Small intestine (tissue), 7 donors: ENCODE measurements around the gene RAE1. TPM values are rescaled to one million over a fixed set of nuclear protein-coding genes. Genes with fewer than 3 reads are reported as not detected.
"Not testable (repeated sequence)": the region's sequence is repeated elsewhere in the genome, so short reads cannot be mapped to it uniquely, and the experiment has no call there.

Experiments
- DNase-seq, 2 donors: peaks; one replicate each; pipeline versions ENCODE4 v3.0.0 to v3.0.0-alpha.2; 2013
- FAIRE-seq: peaks from 2 replicates; lab custom pipeline; 2012; peaks lifted over from hg19 to GRCh38; lab: Jason Lieb, UNC
- H3K27ac ChIP-seq, 3 donors: one replicate each; pipeline ENCODE4 v1.5.1; 2013; ENCODE audit warnings: low read length in 2 of 3, mild to moderate bottlenecking in 2 of 3, control low read depth in 1 of 3, inconsistent platforms in 1 of 3, low read depth in 1 of 3, moderate library complexity in 1 of 3
- H3K27me3 ChIP-seq, 3 donors: one replicate each; pipeline ENCODE4 v1.6.1; 2013; ENCODE audit warnings: low read length in 3 of 3, inconsistent platforms in 1 of 3; ENCODE audit not compliant: control insufficient read depth in 3 of 3, insufficient read depth in 3 of 3
- H3K36me3 ChIP-seq, 3 donors: one replicate each; pipeline ENCODE4 v1.6.1; 2013; ENCODE audit warnings: low read length in 3 of 3, inconsistent platforms in 1 of 3, low read depth in 1 of 3, mild to moderate bottlenecking in 1 of 3, moderate library complexity in 1 of 3; ENCODE audit not compliant: control insufficient read depth in 3 of 3, insufficient read depth in 2 of 3
- H3K4me1 ChIP-seq, 3 donors: one replicate each; pipeline ENCODE4 v1.6.1; 2013; ENCODE audit warnings: low read length in 2 of 3, inconsistent platforms in 1 of 3, low read depth in 1 of 3, mild to moderate bottlenecking in 1 of 3, moderate library complexity in 1 of 3; ENCODE audit not compliant: control insufficient read depth in 3 of 3, insufficient read depth in 2 of 3
- H3K4me3 ChIP-seq, 3 donors: one replicate each; pipeline ENCODE4 v1.5.1; 2013; ENCODE audit warnings: low read length in 3 of 3, control low read depth in 1 of 3, inconsistent platforms in 1 of 3, low read depth in 1 of 3, mild to moderate bottlenecking in 1 of 3, moderate library complexity in 1 of 3
- H3K9me3 ChIP-seq, 2 donors: one replicate each; pipeline ENCODE4 v1.6.1; 2013; ENCODE audit warnings: low read depth in 1 of 2, low read length in 1 of 2; ENCODE audit not compliant: control insufficient read depth in 2 of 2, insufficient read depth in 1 of 2
- WGBS, 3 donors: extraction: QIAGEN DNeasy Blood & Tissue Kit; methylation state at CpG; one replicate each; pipeline ENCODE4 v1.1.7; 2013; 5-methylcytosine and 5-hydroxymethylcytosine counted together
- polyA plus RNA-seq, 4 donors: library from polyadenylated mRNA; stranded (reverse) in 3 of 4; unstranded in 1 of 4; fragments of 200-250 nt in 3 of 4; fragments of 120-200 nt in 1 of 4; gene quantifications; one replicate each; pipeline versions ENCODE4 v1.2.1 to v1.2.3, GENCODE V29; 2013
- donor health status: healthy with polysubstance abuse.
- donor health status: control.
- donor health status: control.
- donor health status: Bipolar disorder and iron deficiency.
- donor health status: healthy.

Gene RAE1
- polyA plus RNA-seq, 4 donors = 15.7 to 37.0 (median 18.6) TPM

DNA sequence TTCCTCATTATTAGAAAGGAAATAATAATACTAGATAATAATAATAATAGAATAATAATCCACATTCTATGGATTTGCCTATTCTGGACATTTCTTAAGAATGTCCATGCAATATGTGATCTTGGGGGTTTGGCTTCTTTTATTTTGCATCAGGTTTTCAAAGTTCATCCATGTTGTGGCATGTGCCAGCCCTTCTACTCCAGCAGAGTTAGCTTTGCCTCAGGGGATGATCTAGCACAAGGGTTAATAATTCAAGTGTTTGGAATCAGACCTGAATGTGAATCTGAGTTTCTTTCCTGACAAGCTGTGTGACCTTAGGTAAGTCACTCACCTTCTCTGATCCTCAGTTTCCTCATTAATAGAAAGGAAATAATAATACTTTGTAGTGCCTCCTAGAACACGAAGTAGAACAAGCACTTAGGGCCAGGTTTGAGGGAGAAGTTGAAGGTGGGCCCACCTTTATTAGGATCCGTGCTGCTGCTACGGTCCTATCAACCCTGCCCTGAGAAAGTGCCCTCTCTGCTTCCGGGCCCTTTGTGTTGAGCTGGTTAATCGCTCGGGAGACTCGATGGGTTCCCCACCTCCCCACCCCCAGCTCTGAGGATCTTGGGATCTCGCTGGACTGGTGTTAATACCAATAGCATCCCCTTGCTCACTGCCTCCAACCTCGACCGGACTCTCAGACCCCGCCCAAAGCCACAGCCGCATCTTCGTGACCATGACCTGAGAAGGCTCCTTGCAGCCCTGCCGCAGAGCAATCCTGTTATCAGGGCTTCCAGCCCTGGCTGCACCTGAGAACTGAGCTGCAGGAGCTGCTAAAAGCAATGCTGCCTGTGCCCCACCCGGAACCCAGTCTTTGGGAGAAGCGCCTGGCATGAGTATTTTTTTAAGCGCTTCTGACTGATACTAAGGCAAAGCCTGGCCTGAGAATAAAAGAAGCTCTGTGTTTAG is 67.0 kb downstream of the RAE1 start:
- FAIRE-seq (no peak), DNase-seq (no peak)
- H3K27ac ChIP-seq = no peak overlapping the region
- WGBS, 3 donors = 28 to 56% (median 38%) methylated on average over 17 of the region's 17 CpGs
- H3K9me3 ChIP-seq = no peaks in the 10 kb centered on the region
- H3K36me3 ChIP-seq = no peaks in the 10 kb centered on the region
- H3K4me1 ChIP-seq = no peaks in the 10 kb centered on the region
- H3K4me3 ChIP-seq = no peak overlapping the region
- H3K27me3 ChIP-seq = peaks cover 0 to 3% (median 0%) of the 10 kb centered on the region in 3 donors

DNA sequence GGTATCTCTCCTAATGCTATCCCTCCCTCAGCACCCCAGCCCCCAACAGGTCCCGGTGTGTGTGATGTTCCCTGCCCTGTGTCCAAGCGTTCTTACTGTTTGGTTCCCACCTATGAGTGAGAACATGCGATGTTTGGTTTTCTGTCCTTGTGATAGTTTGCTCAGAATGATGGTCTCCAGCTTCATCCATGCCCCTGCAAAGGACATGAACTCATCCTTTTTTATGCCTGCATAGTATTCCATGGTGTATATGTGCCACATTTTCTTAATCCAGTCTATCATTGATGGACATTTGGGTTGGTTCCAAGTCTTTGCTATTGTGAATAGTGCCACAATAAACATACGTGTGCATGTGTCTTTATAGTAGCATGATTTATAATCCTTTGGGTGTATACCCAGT is 68.4 kb downstream of the RAE1 start:
- H3K9me3 ChIP-seq, H3K4me1 ChIP-seq, DNase-seq, H3K27me3 ChIP-seq, H3K27ac ChIP-seq, FAIRE-seq, H3K36me3 ChIP-seq, H3K4me3 ChIP-seq: not testable (repeated sequence)
- WGBS, 3 donors = 90 to 91% (median 90%) methylated on average over 3 of the region's 4 CpGs

DNA sequence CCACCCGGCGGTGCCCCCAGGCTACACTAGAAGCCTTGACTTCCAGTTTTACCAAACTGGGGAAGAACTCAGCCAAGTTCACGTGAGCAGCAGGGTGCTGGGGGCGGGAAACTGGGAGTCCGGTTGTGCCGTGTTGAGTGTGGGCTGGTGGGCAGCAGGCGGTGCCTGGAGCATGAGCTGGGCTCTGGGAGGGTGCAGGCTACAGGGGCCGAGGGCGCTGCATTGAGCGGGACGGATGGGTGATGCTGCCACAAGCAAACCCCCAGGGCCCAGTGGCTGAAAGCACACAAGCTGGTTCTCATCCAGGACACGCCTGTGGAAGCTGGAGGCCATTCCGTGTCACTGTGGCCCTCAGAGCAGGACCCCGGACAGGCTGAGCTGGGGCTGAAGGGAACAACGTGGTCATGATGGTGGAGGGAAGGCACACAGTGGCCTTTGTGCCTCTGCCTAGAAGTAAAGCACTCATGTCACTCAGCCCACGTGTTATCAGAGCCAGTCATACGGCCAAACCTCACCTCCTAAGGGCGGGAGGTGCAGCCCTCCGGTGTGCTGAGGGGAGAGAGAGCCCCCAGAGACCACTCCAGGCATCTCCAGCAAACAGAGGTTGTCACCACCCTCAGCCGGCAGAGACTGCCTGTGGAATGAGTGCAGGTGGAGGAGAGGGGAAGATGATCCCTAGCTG is 69.7 kb downstream of the RAE1 start:
- no peak for FAIRE-seq
- no peaks in the 10 kb centered on the region for H3K36me3 ChIP-seq
- no peaks in the 10 kb centered on the region for H3K9me3 ChIP-seq
- H3K4me3 ChIP-seq = no peak overlapping the region
- DNase-seq = no peak
- 70 to 75% (median 71%) methylated on average over 20 of the region's 20 CpGs for WGBS, 3 donors
- no peaks in the 10 kb centered on the region for H3K4me1 ChIP-seq
- H3K27me3 ChIP-seq = peaks cover 0 to 3% (median 0%) of the 10 kb centered on the region in 3 donors
- no peak overlapping the region for H3K27ac ChIP-seq

GRCh38 chr20:57421253-57422220 is 70.5 kb downstream of the RAE1 start:
- Histone ChIP-seq H3K27me3 (peaks cover 0 to 3% (median 0%) of the 10 kb centered on the region in 3 donors), H3K9me3 (no peaks in the 10 kb centered on the region), H3K36me3 (no peaks in the 10 kb centered on the region), H3K4me1 (no peaks in the 10 kb centered on the region), H3K4me3 (no peak overlapping the region), H3K27ac (no peak overlapping the region)
- FAIRE-seq (no peak), DNase-seq (no peak)
- WGBS, 3 donors = 84 to 86% (median 85%) methylated on average over 26 of the region's 26 CpGs

DNA sequence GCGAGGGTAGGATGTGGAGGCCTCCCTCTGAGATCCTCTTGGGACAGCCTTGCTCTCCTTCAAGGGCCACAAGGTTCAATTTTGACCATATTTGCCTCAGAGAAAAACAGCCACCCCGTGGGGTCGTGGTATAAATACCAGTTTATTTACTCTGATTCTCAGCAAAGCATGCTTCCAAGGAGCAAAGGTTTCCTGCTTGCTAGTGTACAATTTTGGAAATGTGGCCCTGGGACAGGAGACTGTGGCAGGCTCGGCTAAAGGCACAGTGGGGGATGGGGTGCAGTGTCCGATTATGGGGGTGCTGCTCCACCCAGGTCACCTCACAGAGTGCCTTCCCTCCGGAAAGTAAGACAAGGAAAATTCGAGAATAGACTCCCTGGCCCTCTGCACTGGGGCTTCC is 71.2 kb downstream of the RAE1 start:
- 52 to 66% (median 53%) methylated on average over 7 of the region's 7 CpGs for WGBS, 3 donors
- no peak for DNase-seq
- FAIRE-seq = no peak
- Histone ChIP-seq H3K4me1 (no peaks in the 10 kb centered on the region), H3K36me3 (no peaks in the 10 kb centered on the region), H3K9me3 (no peaks in the 10 kb centered on the region), H3K4me3 (no peak overlapping the region), H3K27ac (no peak overlapping the region), H3K27me3 (peaks cover 0 to 3% (median 0%) of the 10 kb centered on the region in 3 donors)

DNA sequence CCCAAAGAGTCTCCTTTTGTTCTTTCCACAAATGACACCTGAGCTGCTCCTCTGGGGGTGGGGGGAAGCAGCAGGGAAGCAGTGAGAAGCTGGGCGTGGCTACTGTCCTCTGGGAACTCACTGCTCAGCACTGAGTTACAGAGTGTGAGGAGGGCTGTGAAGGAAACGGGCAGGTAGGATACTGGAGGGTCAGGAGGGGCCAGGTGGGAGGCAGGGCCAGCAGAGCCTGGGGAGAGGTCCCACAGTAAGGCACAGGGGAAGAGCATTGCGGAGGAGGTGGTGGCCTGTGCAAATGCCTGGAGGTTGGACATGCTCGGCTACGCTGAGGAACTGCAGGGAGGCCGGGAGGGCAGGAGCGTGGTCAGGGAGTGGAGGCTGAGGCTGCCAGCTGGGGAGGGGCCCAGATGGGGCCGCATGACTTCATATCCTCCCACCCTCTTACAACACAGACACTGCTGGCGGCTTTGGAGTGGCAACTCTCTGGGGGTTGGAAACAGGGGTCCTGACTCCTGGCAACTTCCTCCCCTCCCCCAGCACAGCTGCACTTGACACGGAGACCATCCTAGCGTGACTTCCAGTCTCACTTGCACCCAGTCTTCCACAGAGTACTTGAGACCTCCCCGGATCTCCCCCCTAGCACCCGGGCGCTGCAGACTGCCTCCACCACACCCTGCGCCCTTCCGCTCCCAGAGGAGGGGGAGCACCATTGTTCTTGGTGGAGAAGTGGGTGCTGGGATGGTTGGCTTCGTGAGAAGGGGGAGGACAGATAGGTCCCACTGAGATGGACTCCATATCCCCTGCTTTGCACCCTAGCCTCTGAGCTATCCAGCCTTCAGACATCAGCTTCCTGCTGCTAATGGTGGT is 74.3 kb downstream of the RAE1 start:
- DNase-seq (no peak), FAIRE-seq (no peak)
- H3K36me3 ChIP-seq = no peaks in the 10 kb centered on the region
- peaks cover 0 to 3% (median 0%) of the 10 kb centered on the region in 3 donors for H3K27me3 ChIP-seq
- 54 to 61% (median 58%) methylated on average over 17 of the region's 17 CpGs for WGBS, 3 donors
- H3K9me3 ChIP-seq = no peaks in the 10 kb centered on the region
- no peaks in the 10 kb centered on the region for H3K4me1 ChIP-seq
- H3K4me3 ChIP-seq = no peak overlapping the region
- no peak overlapping the region for H3K27ac ChIP-seq

DNA sequence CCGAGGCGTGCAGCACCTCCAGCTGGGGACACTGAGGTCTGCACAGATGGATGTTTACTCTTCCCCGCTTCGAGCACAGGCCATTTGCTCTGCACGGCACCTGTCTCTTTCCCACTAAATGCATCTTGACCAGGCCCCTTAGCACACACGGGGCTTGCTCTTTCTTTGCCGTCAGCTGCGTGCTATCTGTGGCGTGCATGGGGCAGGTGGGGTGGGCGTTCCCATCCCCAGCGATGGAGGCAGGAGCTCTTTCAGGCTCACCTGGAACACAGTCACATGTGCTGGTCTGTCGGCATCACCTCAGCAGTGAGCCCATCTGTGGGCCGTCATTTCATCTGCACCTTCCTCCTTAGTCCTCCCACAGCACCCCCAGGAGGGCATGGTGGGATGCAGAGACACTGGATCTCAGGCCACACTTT is 75.2 kb downstream of the RAE1 start:
- Histone ChIP-seq H3K27me3 (peaks cover 0 to 3% (median 0%) of the 10 kb centered on the region in 3 donors), H3K4me3 (no peak overlapping the region), H3K4me1 (no peaks in the 10 kb centered on the region), H3K36me3 (no peaks in the 10 kb centered on the region), H3K9me3 (no peaks in the 10 kb centered on the region), H3K27ac (no peak overlapping the region)
- 67 to 79% (median 71%) methylated on average over 13 of the region's 13 CpGs for WGBS, 3 donors
- FAIRE-seq (no peak), DNase-seq (no peak)
